ENCODE results near the gene ARID4A. TPM values are rescaled to one million over a fixed set of nuclear protein-coding genes. Genes with fewer than 3 reads are reported as not detected.

ARID4A gene
- polyA plus RNA-seq, 2 of the 4 experiments (the other 2 are of a cell fraction), result 9.0 to 15.1 TPM

DNA sequence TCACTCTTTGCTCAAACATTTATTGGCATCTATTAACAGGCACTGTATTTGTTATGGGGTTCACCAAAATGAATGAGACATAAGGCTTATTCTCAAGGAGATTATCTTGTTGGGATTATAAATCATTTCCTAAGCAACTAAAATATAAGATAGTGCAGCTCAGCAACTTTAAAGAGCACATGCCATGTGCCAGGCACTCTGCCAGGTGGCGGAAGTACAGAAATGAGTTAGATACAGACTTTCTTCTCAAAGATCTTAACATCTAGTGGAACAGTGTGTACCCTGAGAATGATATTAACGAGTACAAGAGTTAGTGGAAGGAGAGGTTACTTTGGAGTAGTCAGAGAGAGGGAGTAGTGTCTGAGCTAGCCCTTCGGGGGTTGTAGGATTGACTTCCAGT, 68.9 kb downstream of the ARID4A start:
- H3K9me3 ChIP-seq, result no peaks in the 10 kb centered on the region
- no peak overlapping the region for H3K27ac ChIP-seq
- ATAC-seq (no peak), FAIRE-seq (no peak), DNase-seq (ENCODE audit: low read depth in 1 of 2, low spot score in 1 of 2) (no peak)
- H3K4me1 ChIP-seq, result no peaks in the 10 kb centered on the region
- ChIA-PET CTCF (interaction anchor here (0.8 to 1.6 kb wide), 3 partner anchors 9 to 28 kb away, joined by 3 to 5 read pairs (median 4); partner anchors contain the start of gene TOMM20L), POLR2A (no interaction called here)
- TF ChIP-seq EP300 (IDR thresholded peaks at IDR 0.05) (no peak), CBX8 (IDR thresholded peaks at IDR 0.05) (no peak), TP53 (CRISPR knock-in tag; IDR thresholded peaks at IDR 0.05) (no peak), RARB (CRISPR knock-in tag; IDR thresholded peaks at IDR 0.05) (no peak), EHF (CRISPR knock-in tag; IDR thresholded peaks at IDR 0.05) (no peak), CHD2 (IDR thresholded peaks at IDR 0.05; ENCODE audit: low read length, partially characterized antibody) (no peak), FOSB (CRISPR knock-in tag; IDR thresholded peaks at IDR 0.05) (no peak), ZFP36 (IDR thresholded peaks at IDR 0.05; ENCODE audit: borderline replicate concordance, partially characterized antibody) (no peak), HOXA7 (CRISPR knock-in tag; IDR thresholded peaks at IDR 0.05) (no peak), ESRRA (IDR thresholded peaks at IDR 0.05; ENCODE audit: borderline replicate concordance, low read length) (no peak), HEYL (CRISPR knock-in tag; IDR thresholded peaks at IDR 0.05) (no peak)
- TF ChIP-seq, protein P1, sequence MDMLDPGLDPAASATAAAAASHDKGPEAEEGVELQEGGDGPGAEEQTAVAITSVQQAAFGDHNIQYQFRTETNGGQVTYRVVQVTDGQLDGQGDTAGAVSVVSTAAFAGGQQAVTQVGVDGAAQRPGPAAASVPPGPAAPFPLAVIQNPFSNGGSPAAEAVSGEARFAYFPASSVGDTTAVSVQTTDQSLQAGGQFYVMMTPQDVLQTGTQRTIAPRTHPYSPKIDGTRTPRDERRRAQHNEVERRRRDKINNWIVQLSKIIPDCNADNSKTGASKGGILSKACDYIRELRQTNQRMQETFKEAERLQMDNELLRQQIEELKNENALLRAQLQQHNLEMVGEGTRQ (IDR thresholded peaks at IDR 0.05), result no peak
- no peak overlapping the region for H3K4me3 ChIP-seq
- no peak overlapping the region for H3K4me2 ChIP-seq
- 82% methylated on average over 3 of the region's 3 CpGs for WGBS (ENCODE audit: missing lambda C conversion rate)

DNA sequence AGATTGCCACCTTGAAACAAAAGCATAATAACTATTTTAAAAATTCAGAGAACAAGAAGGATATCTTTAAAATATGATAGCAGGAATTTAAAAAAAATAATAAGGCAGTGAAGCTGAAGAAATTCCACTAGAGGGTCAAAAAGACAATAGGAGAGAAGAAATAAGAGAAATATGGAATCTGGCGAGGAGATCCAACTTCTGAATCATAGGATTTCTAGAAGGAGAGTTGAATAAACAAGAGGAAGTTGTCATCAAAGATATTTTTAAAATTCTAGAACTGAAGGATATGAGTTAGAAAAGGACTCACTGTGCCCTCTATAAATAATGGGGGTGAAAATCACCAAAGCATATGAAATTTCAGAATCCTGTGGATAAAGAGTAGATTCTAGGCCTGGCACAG, 70.6 kb downstream of the ARID4A start:
- H3K4me1 ChIP-seq, result no peaks in the 10 kb centered on the region
- WGBS (ENCODE audit: missing lambda C conversion rate), result 93% methylated on average over 1 of the region's 1 CpG
- no peak for TF ChIP-seq HOXA7 (CRISPR knock-in tag; IDR thresholded peaks at IDR 0.05)
- no peak for TF ChIP-seq PHF8 (IDR thresholded peaks at IDR 0.05; ENCODE audit: borderline replicate concordance, low read depth)
- TF ChIP-seq EHF (CRISPR knock-in tag; IDR thresholded peaks at IDR 0.05), result no peak
- TF ChIP-seq ZFP36 (IDR thresholded peaks at IDR 0.05; ENCODE audit: borderline replicate concordance, partially characterized antibody), result no peak
- TF ChIP-seq, protein P2, sequence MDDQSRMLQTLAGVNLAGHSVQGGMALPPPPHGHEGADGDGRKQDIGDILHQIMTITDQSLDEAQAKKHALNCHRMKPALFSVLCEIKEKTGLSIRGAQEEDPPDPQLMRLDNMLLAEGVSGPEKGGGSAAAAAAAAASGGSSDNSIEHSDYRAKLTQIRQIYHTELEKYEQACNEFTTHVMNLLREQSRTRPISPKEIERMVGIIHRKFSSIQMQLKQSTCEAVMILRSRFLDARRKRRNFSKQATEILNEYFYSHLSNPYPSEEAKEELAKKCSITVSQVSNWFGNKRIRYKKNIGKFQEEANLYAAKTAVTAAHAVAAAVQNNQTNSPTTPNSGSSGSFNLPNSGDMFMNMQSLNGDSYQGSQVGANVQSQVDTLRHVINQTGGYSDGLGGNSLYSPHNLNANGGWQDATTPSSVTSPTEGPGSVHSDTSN (IDR thresholded peaks at IDR 0.05), result no peak
- no peak for TF ChIP-seq ZSCAN20 (CRISPR knock-in tag; IDR thresholded peaks at IDR 0.05)
- TF ChIP-seq, protein P1 (IDR thresholded peaks at IDR 0.05), result no peak
- TF ChIP-seq POLR2AphosphoS2 (conservative IDR thresholded peaks at IDR 0.05; ENCODE audit: low read length), result no peak
- no peak for TF ChIP-seq POLR2A (IDR thresholded peaks at IDR 0.05; ENCODE audit: low read length)
- TF ChIP-seq CHD2 (IDR thresholded peaks at IDR 0.05; ENCODE audit: low read length, partially characterized antibody), result no peak
- TF ChIP-seq, protein P3, sequence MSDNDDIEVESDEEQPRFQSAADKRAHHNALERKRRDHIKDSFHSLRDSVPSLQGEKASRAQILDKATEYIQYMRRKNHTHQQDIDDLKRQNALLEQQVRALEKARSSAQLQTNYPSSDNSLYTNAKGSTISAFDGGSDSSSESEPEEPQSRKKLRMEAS (IDR thresholded peaks at IDR 0.05), result no peak
- no peak for TF ChIP-seq TP53 (CRISPR knock-in tag; IDR thresholded peaks at IDR 0.05)
- TF ChIP-seq TFCP2L1 (CRISPR knock-in tag; IDR thresholded peaks at IDR 0.05), result no peak
- TF ChIP-seq FOSL2 (IDR thresholded peaks at IDR 0.05), result no peak
- TF ChIP-seq FOSL2 (CRISPR knock-in tag; IDR thresholded peaks at IDR 0.05), result no peak
- no peak for TF ChIP-seq RCOR1 (IDR thresholded peaks at IDR 0.05; ENCODE audit: low read depth, low read length)
- TF ChIP-seq EP300 (IDR thresholded peaks at IDR 0.05), result no peak
- TF ChIP-seq HEYL (CRISPR knock-in tag; IDR thresholded peaks at IDR 0.05), result no peak
- no peak for TF ChIP-seq BHLHE40 (IDR thresholded peaks at IDR 0.05; ENCODE audit: low read depth, low read length)
- TF ChIP-seq, protein P4, sequence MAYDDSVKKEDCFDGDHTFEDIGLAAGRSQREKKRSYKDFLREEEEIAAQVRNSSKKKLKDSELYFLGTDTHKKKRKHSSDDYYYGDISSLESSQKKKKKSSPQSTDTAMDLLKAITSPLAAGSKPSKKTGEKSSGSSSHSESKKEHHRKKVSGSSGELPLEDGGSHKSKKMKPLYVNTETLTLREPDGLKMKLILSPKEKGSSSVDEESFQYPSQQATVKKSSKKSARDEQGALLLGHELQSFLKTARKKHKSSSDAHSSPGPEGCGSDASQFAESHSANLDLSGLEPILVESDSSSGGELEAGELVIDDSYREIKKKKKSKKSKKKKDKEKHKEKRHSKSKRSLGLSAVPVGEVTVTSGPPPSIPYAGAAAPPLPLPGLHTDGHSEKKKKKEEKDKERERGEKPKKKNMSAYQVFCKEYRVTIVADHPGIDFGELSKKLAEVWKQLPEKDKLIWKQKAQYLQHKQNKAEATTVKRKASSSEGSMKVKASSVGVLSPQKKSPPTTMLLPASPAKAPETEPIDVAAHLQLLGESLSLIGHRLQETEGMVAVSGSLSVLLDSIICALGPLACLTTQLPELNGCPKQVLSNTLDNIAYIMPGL (CRISPR knock-in tag; IDR thresholded peaks at IDR 0.05; ENCODE audit: borderline replicate concordance), result no peak
- TF ChIP-seq, protein P5, sequence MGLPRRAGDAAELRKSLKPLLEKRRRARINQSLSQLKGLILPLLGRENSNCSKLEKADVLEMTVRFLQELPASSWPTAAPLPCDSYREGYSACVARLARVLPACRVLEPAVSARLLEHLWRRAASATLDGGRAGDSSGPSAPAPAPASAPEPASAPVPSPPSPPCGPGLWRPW (IDR thresholded peaks at IDR 0.05), result no peak
- H3K4me3 ChIP-seq, result no peak overlapping the region
- FAIRE-seq (no peak), ATAC-seq (no peak), DNase-seq (ENCODE audit: low read depth in 1 of 2, low spot score in 1 of 2) (no peak)
- H3K9me3 ChIP-seq, result no peaks in the 10 kb centered on the region
- no peak overlapping the region for H3K27ac ChIP-seq
- CTCF ChIA-PET, result no interaction called here
- H3K4me2 ChIP-seq, result no peak overlapping the region
- POLR2A ChIA-PET, result no interaction called here
